GM19452 (cell line): Measurements from ENCODE around the gene PVR.
"Not testable (repeated sequence)": the region's sequence is repeated elsewhere in the genome, so short reads cannot be mapped to it uniquely, and the experiment has no call there.

ENCODE experiments used
- ATAC-seq: cut with Tn5 transposase; IDR thresholded peaks from one replicate; pipeline ENCODE4 v1.9.1; 2021; ENCODE audit not compliant: unreplicated experiment

The PVR gene

GRCh38 chr19:44618640-44619357 is 24.9 kb upstream of the PVR start:
- no peak for ATAC-seq

- no peak for ATAC-seq
Observed at GRCh38 chr19:44620667-44621066, 23.0 kb upstream of the PVR start.

- ATAC-seq = no peak
Observed at GRCh38 chr19:44621367-44621766, 22.3 kb upstream of the PVR start.

- ATAC-seq = no peak
Observed at GRCh38 chr19:44623080-44623479, 20.6 kb upstream of the PVR start.

- ATAC-seq = no peak
Observed at GRCh38 chr19:44623626-44624025, 20.1 kb upstream of the PVR start.

GRCh38 chr19:44624840-44625354 is 18.8 kb upstream of the PVR start:
- ATAC-seq = no peak

- ATAC-seq = not testable (repeated sequence)
Observed at GRCh38 chr19:44625637-44626036, 18.1 kb upstream of the PVR start.

GRCh38 chr19:44626048-44626624 is 17.6 kb upstream of the PVR start:
- ATAC-seq = no peak

- no peak for ATAC-seq
Observed at GRCh38 chr19:44627631-44628030, 16.1 kb upstream of the PVR start.

- ATAC-seq = no peak
Observed at GRCh38 chr19:44628793-44629192, 14.9 kb upstream of the PVR start.

- not testable (repeated sequence) for ATAC-seq
Observed at GRCh38 chr19:44631611-44632010, 12.1 kb upstream of the PVR start.

GRCh38 chr19:44634058-44634457 is 9.7 kb upstream of the PVR start:
- not testable (repeated sequence) for ATAC-seq

GRCh38 chr19:44634785-44635184 is 8.9 kb upstream of the PVR start:
- no peak for ATAC-seq

- no peak for ATAC-seq
Observed at GRCh38 chr19:44635581-44636438, 7.9 kb upstream of the PVR start.

- ATAC-seq = no peak
Observed at GRCh38 chr19:44636439-44637389, 7.0 kb upstream of the PVR start.

GRCh38 chr19:44637390-44637764 is 6.3 kb upstream of the PVR start:
- no peak for ATAC-seq

GRCh38 chr19:44640518-44640917 is 3.2 kb upstream of the PVR start:
- ATAC-seq = no peak

- ATAC-seq = no peak
Observed at GRCh38 chr19:44641501-44642265, 2.0 kb upstream of the PVR start.

GRCh38 chr19:44642377-44642776 is 1.3 kb upstream of the PVR start:
- no peak for ATAC-seq
